K562 (cell line): ENCODE data around the gene PYGB. TPM values are rescaled to one million over a fixed set of nuclear protein-coding genes. Genes with fewer than 3 reads are reported as not detected.

Source experiments
- DDX20 ChIP-seq: fragments of 450-650 bp; IDR thresholded peaks from 2 replicates; pipeline ENCODE4 v1.6.1; 2016; ENCODE audit warnings: missing genetic modification characterization, low read depth, mild to moderate bottlenecking, missing compliant biosample characterization, moderate library complexity
- DEAF1 ChIP-seq: fragments of 450-650 bp; formaldehyde crosslinking; IDR thresholded peaks from 2 replicates; pipeline ENCODE4 v1.4.0; 2020; ENCODE audit warnings: mild to moderate bottlenecking, moderate library complexity
- E2F5 ChIP-seq: sonication (generic); formaldehyde crosslinking; IDR thresholded peaks from 2 replicates; pipeline ENCODE4 v1.8.0; 2022; ENCODE audit warnings: mild to moderate bottlenecking, missing genetic modification reagents
- ERF ChIP-seq: fragments of 450-650 bp; formaldehyde crosslinking; IDR thresholded peaks from 2 replicates; pipeline ENCODE4 v1.4.0; 2020; ENCODE audit warnings: mild to moderate bottlenecking, mixed read lengths
- GABPB1 ChIP-seq: sonication (generic); formaldehyde crosslinking; IDR thresholded peaks from 2 replicates; pipeline ENCODE4 v1.8.0; 2022; ENCODE audit warnings: mild to moderate bottlenecking, missing genetic modification reagents
- GATAD2B ChIP-seq: fragments of 450-650 bp; IDR thresholded peaks from 2 replicates; pipeline ENCODE4 v1.6.1; 2017; ENCODE audit warnings: mild to moderate bottlenecking, borderline replicate concordance
- HIVEP1 ChIP-seq: fragments of 250-450 bp; sonication (Bioruptor Pico); IDR thresholded peaks from 2 replicates; pipeline ENCODE4 v1.4.0; 2020; ENCODE audit warnings: mild to moderate bottlenecking
- HMGN3 ChIP-seq: IDR thresholded peaks from 2 replicates; pipeline ENCODE4 v1.6.1; 2011; ENCODE audit warnings: borderline replicate concordance, low read depth, mild to moderate bottlenecking, mixed read lengths, low read length; ENCODE audit not compliant: insufficient read length; ENCODE audit errors: extremely low read depth
- NR1H2 ChIP-seq: sonication (generic); formaldehyde crosslinking; IDR thresholded peaks from 2 replicates; pipeline ENCODE4 v1.4.0; 2020; ENCODE audit warnings: mild to moderate bottlenecking, missing genetic modification reagents
- NUFIP1 ChIP-seq: fragments of 450-650 bp; IDR thresholded peaks from 2 replicates; pipeline ENCODE4 v1.6.1; 2018; ENCODE audit not compliant: partially characterized antibody
- PHF8 ChIP-seq: fragments of 200-600 bp; sonication (generic); IDR thresholded peaks from 2 replicates; pipeline ENCODE4 v1.6.1; 2012; ENCODE audit warnings: mixed run types, mild to moderate bottlenecking, inconsistent platforms, low read length, moderate library complexity, borderline replicate concordance
- POLR2A ChIP-seq: fragments of 450-650 bp; conservative IDR thresholded peaks from 2 replicates; pipeline ENCODE4 v1.6.1; 2016
- PRPF4 ChIP-seq: fragments of 200-400 bp; formaldehyde crosslinking; IDR thresholded peaks from one replicate; pipeline ENCODE4 v1.6.1; 2017; ENCODE audit warnings: low read length, low read depth, mild to moderate bottlenecking; ENCODE audit not compliant: insufficient read depth, poor library complexity, severe bottlenecking
- SMARCA4 ChIP-seq: fragments of 450-650 bp; IDR thresholded peaks from 2 replicates; pipeline ENCODE4 v1.6.1; 2016
- TAF15 ChIP-seq: fragments of 200-400 bp; formaldehyde crosslinking; IDR thresholded peaks from 2 replicates; pipeline ENCODE4 v1.6.1; 2017; ENCODE audit warnings: mild to moderate bottlenecking, low read depth, low read length, moderate library complexity
- TFAP4 ChIP-seq: sonication (generic); formaldehyde crosslinking; IDR thresholded peaks from 2 replicates; pipeline ENCODE4 v1.8.0; 2022; ENCODE audit warnings: missing genetic modification reagents, mild to moderate bottlenecking, moderate library complexity, borderline replicate concordance
- TSHZ1 ChIP-seq: fragments of 250-450 bp; sonication (Bioruptor Pico); IDR thresholded peaks from 2 replicates; pipeline ENCODE4 v1.4.0; 2020; ENCODE audit warnings: mild to moderate bottlenecking, moderate library complexity
- ZBTB1 ChIP-seq: sonication (generic); formaldehyde crosslinking; IDR thresholded peaks from 2 replicates; pipeline ENCODE4 v1.8.1; 2023; ENCODE audit warnings: missing genetic modification reagents, low read depth, mild to moderate bottlenecking, borderline replicate concordance
- ZNF140 ChIP-seq: fragments of 250-450 bp; sonication (Bioruptor Pico); IDR thresholded peaks from 2 replicates; pipeline ENCODE4 v1.8.0; 2021; ENCODE audit warnings: moderate library complexity, mild to moderate bottlenecking, inconsistent platforms
- ZNF217 ChIP-seq: sonication (generic); formaldehyde crosslinking; IDR thresholded peaks from 2 replicates; pipeline ENCODE4 v1.8.0; 2022; ENCODE audit warnings: mild to moderate bottlenecking, missing genetic modification reagents
- ZNF282 ChIP-seq: sonication (generic); formaldehyde crosslinking; IDR thresholded peaks from 2 replicates; pipeline ENCODE4 v1.8.1; 2023; ENCODE audit warnings: missing genetic modification reagents
- ZNF347 ChIP-seq: fragments of 450-650 bp; formaldehyde crosslinking; IDR thresholded peaks from 2 replicates; pipeline ENCODE4 v1.4.0; 2020; ENCODE audit warnings: low read depth, mild to moderate bottlenecking, moderate library complexity
- ZNF408 ChIP-seq: fragments of 250-450 bp; sonication (Bioruptor Pico); IDR thresholded peaks from 2 replicates; pipeline ENCODE4 v1.4.0; 2020; ENCODE audit warnings: low read depth, mild to moderate bottlenecking, moderate library complexity
- ZNF695 ChIP-seq: fragments of 450-650 bp; formaldehyde crosslinking; IDR thresholded peaks from 2 replicates; pipeline ENCODE4 v1.4.0; 2020; ENCODE audit warnings: mild to moderate bottlenecking, moderate library complexity
- polyA plus RNA-seq, 8 experiments: library from polyadenylated mRNA; depleted of rRNA in 4 of 8; stranded (reverse) in 5 of 8; unstranded in 3 of 8; fragments of >200 nt; fragmentation: Nextera tagmentation in 2 of 8; fragmentation: Illumina TruSeq in 1 of 8; extraction: Ambion mirVana in 2 of 8; extraction: Trizol in 1 of 8; gene quantifications; 2 replicates each; pipeline versions ENCODE4 v1.2.1 to v1.2.3, GENCODE V29; 2011 to 2014; ENCODE audit warnings: inconsistent platforms in 1 of 8, missing spikeins in 1 of 8
- total RNA-seq, 7 experiments: library from RNA; depleted of rRNA in 6 of 7; stranded (reverse); fragments of >200 nt in 6 of 7; fragmentation: Illumina TruSeq in 2 of 7; extraction: Trizol in 2 of 7; gene quantifications; 2 replicates each; pipeline versions ENCODE4 v1.2.1 to v1.2.3, GENCODE V29; 2011 to 2021; ENCODE audit warnings: low replicate concordance in 1 of 7

PYGB gene
- total and polyA plus RNA-seq, 9 of the 15 experiments (the other 6 are each of a cell fraction or from before 2014, with no cell fraction given), result 0.34 to 18.0 (median 9.8) TPM

GRCh38 chr20:25223179-25223661 lies 24.7 kb upstream of the PYGB start (continued):
- no peak for TF ChIP-seq TSHZ1 (CRISPR knock-in tag)
- no peak for TF ChIP-seq HMGN3
- no peak for TF ChIP-seq PRPF4
- TF ChIP-seq ERF (CRISPR knock-in tag), result no peak
- TF ChIP-seq ZNF695, result no peak
- no peak for TF ChIP-seq DDX20 (tag)
- TF ChIP-seq E2F5 (CRISPR knock-in tag), result no peak
- TF ChIP-seq NUFIP1, result no peak
- TF ChIP-seq TFAP4 (CRISPR knock-in tag), result peak; percentile 41; the same call in 1 of the 2 replicates
- no peak for TF ChIP-seq HIVEP1 (CRISPR knock-in tag)
- no peak for TF ChIP-seq ZNF347 (CRISPR knock-in tag)
- TF ChIP-seq POLR2A, result no peak
- 0 out of 2 replicates have a peak, but pooled peaks have one; percentile 10 for TF ChIP-seq DEAF1 (CRISPR knock-in tag)
- no peak for TF ChIP-seq NR1H2 (CRISPR knock-in tag)
- no peak for TF ChIP-seq ZNF217
- no peak for TF ChIP-seq ZBTB1 (CRISPR knock-in tag)
- TF ChIP-seq TAF15, result no peak
- TF ChIP-seq ZNF140, result no peak
- no peak for TF ChIP-seq ZNF408
- peak; percentile 82 for TF ChIP-seq SMARCA4
- no peak for TF ChIP-seq GABPB1 (CRISPR knock-in tag)
- TF ChIP-seq GATAD2B, result no peak
- TF ChIP-seq PHF8, result no peak
- no peak for TF ChIP-seq ZNF282
